IMR-90 (cell line): ENCODE data around the gene PTGDR2. TPM values are rescaled to one million over a fixed set of nuclear protein-coding genes. Genes with fewer than 3 reads are reported as not detected.

ENCODE experiments used
- ATAC-seq: fragments of 200-7000 bp; cut with Tn5 transposase; 2 replicates; pipeline ENCODE4 v1.9.1; 2020; ENCODE audit warnings: low read depth, mild to moderate bottlenecking, moderate library complexity
- BruUV-seq: library from RNA; stranded (reverse); fragments of 400-500 nt; replicated peaks from 2 replicates; lab custom pipeline; 2021; lab: Mats Ljungman, UMichigan
- CTCF ChIA-PET: fragments of 300-600 bp; formaldehyde crosslinking; extraction: SDS; loops from one replicate; lab custom pipeline; 2021; ENCODE audit warnings: antibody characterized with exemption; lab: Yijun Ruan, JAX
- POLR2A ChIA-PET: fragments of 300-600 bp; sonication (Branson Sonifier 250); formaldehyde crosslinking; loops from one replicate; lab custom pipeline; 2022; ENCODE audit warnings: antibody characterized with exemption; ENCODE audit not compliant: unreplicated experiment; lab: Charles Lee
- DNase-seq: peaks from one replicate; pipeline ENCODE4 v3.0.0; 2013
- H2AFZ ChIP-seq: replicated peaks from 2 replicates; pipeline ENCODE3; 2013; ENCODE audit warnings: low read length, mild to moderate bottlenecking; ENCODE audit not compliant: poor library complexity
- H2AK5ac ChIP-seq: 2 replicates; pipeline ENCODE4 v1.6.1; 2013; ENCODE audit warnings: low read depth, low read length, inconsistent platforms
- H2AK9ac ChIP-seq: replicated peaks from 2 replicates; pipeline ENCODE3; 2013; ENCODE audit warnings: mild to moderate bottlenecking, low read depth, low read length, moderate library complexity; ENCODE audit not compliant: poor library complexity
- H2BK120ac ChIP-seq: 2 replicates; pipeline ENCODE4 v1.6.1; 2013; ENCODE audit warnings: low read depth, low read length, inconsistent platforms
- H2BK15ac ChIP-seq: 3 replicates; pipeline ENCODE4 v1.6.1; 2013; ENCODE audit warnings: low read depth, low read length, inconsistent platforms
- H2BK20ac ChIP-seq: 2 replicates; pipeline ENCODE4 v1.6.1; 2013; ENCODE audit warnings: low read depth, mild to moderate bottlenecking, inconsistent platforms, low read length, moderate library complexity
- H2BK5ac ChIP-seq: 2 replicates; pipeline ENCODE4 v1.6.1; 2013; ENCODE audit warnings: mild to moderate bottlenecking, low read depth, low read length, inconsistent platforms; ENCODE audit not compliant: poor library complexity, severe bottlenecking
- H3K14ac ChIP-seq: replicated peaks from 2 replicates; pipeline ENCODE4 v1.6.1; 2013; ENCODE audit warnings: low read depth, low read length, inconsistent platforms
- H3K18ac ChIP-seq: 2 replicates; pipeline ENCODE4 v1.6.1; 2013; ENCODE audit warnings: low read depth, low read length, control low read depth
- H3K23ac ChIP-seq: 2 replicates; pipeline ENCODE4 v1.6.1; 2013; ENCODE audit warnings: low read depth, low read length, inconsistent platforms
- H3K27ac ChIP-seq: 2 replicates; pipeline ENCODE4 v1.5.1; 2013; ENCODE audit warnings: mild to moderate bottlenecking, control low read depth, low read length; ENCODE audit not compliant: insufficient read depth
- H3K27me3 ChIP-seq: 2 replicates; pipeline ENCODE4 v1.6.1; 2013; ENCODE audit warnings: low read length; ENCODE audit not compliant: control insufficient read depth, insufficient read depth
- H3K36me3 ChIP-seq: 2 replicates; pipeline ENCODE4 v1.6.1; 2013; ENCODE audit warnings: low read length, mixed read lengths; ENCODE audit not compliant: control insufficient read depth, insufficient read depth
- H3K4ac ChIP-seq: 2 replicates; pipeline ENCODE4 v1.6.1; 2013; ENCODE audit warnings: low read depth, low read length, inconsistent platforms
- H3K4me1 ChIP-seq: 2 replicates; pipeline ENCODE4 v1.6.1; 2013; ENCODE audit warnings: low read length, mixed read lengths; ENCODE audit not compliant: control insufficient read depth, insufficient read depth
- H3K4me2 ChIP-seq: 2 replicates; pipeline ENCODE4 v1.6.1; 2013; ENCODE audit warnings: low read depth, mild to moderate bottlenecking, control low read depth, low read length, moderate library complexity
- H3K4me3 ChIP-seq: 2 replicates; pipeline ENCODE4 v1.5.1; 2013; ENCODE audit warnings: low read depth, mild to moderate bottlenecking, control low read depth, low read length, moderate library complexity; ENCODE audit not compliant: insufficient read depth
- H3K56ac ChIP-seq: 2 replicates; pipeline ENCODE4 v1.6.1; 2013; ENCODE audit warnings: low read length, inconsistent platforms; ENCODE audit not compliant: insufficient read depth; ENCODE audit errors: extremely low read depth
- H3K79me1 ChIP-seq, 2 experiments: 2 replicates each; pipeline ENCODE4 v1.6.1; 2013; ENCODE audit warnings: low read length in 2 of 2, inconsistent platforms in 1 of 2, low read depth in 1 of 2
- H3K9ac ChIP-seq: 2 replicates; pipeline ENCODE4 v1.6.1; 2013; ENCODE audit warnings: low read depth, low read length, control low read depth
- H3K9me1 ChIP-seq: 2 replicates; pipeline ENCODE4 v1.6.1; 2013; ENCODE audit warnings: low read length, inconsistent platforms; ENCODE audit not compliant: insufficient read depth
- H3K9me3 ChIP-seq: 2 replicates; pipeline ENCODE4 v1.6.1; 2013; ENCODE audit warnings: low read length; ENCODE audit not compliant: control insufficient read depth, insufficient read depth
- H4K20me1 ChIP-seq: 2 replicates; pipeline ENCODE4 v1.6.1; 2013; ENCODE audit warnings: low read length, inconsistent platforms; ENCODE audit not compliant: insufficient read depth
- H4K5ac ChIP-seq: 2 replicates; pipeline ENCODE4 v1.6.1; 2013; ENCODE audit warnings: mild to moderate bottlenecking, low read depth, low read length, control low read depth
- H4K8ac ChIP-seq, 2 experiments: 2 replicates each; pipeline ENCODE4 v1.6.1; 2013; ENCODE audit warnings: low read depth in 2 of 2, low read length in 2 of 2, control low read depth in 1 of 2, inconsistent platforms in 1 of 2
- H4K91ac ChIP-seq: 2 replicates; pipeline ENCODE4 v1.6.1; 2013; ENCODE audit warnings: low read depth, low read length, inconsistent platforms; ENCODE audit not compliant: insufficient read depth
- CEBPB ChIP-seq: IDR thresholded peaks from 2 replicates; pipeline ENCODE4 v1.6.1; 2012; ENCODE audit warnings: low read depth, low read length, improper control_type of control experiment
- ELK1 ChIP-seq: fragments of 150-350 bp; IDR thresholded peaks from 2 replicates; pipeline ENCODE4 v1.6.1; 2016; ENCODE audit warnings: low read depth, mild to moderate bottlenecking, low read length, moderate library complexity, borderline replicate concordance
- FOS ChIP-seq: fragments of 150-350 bp; IDR thresholded peaks from 2 replicates; pipeline ENCODE4 v1.6.1; 2016; ENCODE audit warnings: low read depth, low read length
- MXI1 ChIP-seq: IDR thresholded peaks from 2 replicates; pipeline ENCODE4 v1.6.1; 2012; ENCODE audit warnings: low read depth, mild to moderate bottlenecking, low read length, moderate library complexity, borderline replicate concordance
- NFE2L2 ChIP-seq: fragments of 150-350 bp; IDR thresholded peaks from 2 replicates; pipeline ENCODE4 v1.6.1; 2016; ENCODE audit warnings: low read depth, mild to moderate bottlenecking, low read length
- POLR2A ChIP-seq: IDR thresholded peaks from 2 replicates; pipeline ENCODE4 v1.6.1; 2012; ENCODE audit warnings: mild to moderate bottlenecking, low read depth, low read length
- RAD21 ChIP-seq: IDR thresholded peaks from 2 replicates; pipeline ENCODE4 v1.6.1; 2012; ENCODE audit warnings: low read length, improper control_type of control experiment
- RCOR1 ChIP-seq: IDR thresholded peaks from 2 replicates; pipeline ENCODE4 v1.6.1; 2012; ENCODE audit warnings: mild to moderate bottlenecking, low read length, improper control_type of control experiment; ENCODE audit not compliant: insufficient replicate concordance
- WGBS, 2 experiments: methylation state at CpG; one replicate each; pipeline versions ENCODE4 v1.1.5 to v1.1.7; 2013; ENCODE audit warnings: missing lambda C conversion rate in 2 of 2; ENCODE audit not compliant: insufficient read length in 1 of 2; ENCODE audit errors: extremely low coverage in 2 of 2; 5-methylcytosine and 5-hydroxymethylcytosine counted together
- dilution Hi-C: fragments of 300-500 bp; cut with HindIII; formaldehyde crosslinking; loops from one replicate; pipeline ENCODE4 v1.14.3; 2018; ENCODE audit warnings: low sequenced_read_pairs; ENCODE audit not compliant: unreplicated experiment
- in situ Hi-C: fragments of 300-500 bp; cut with MboI; formaldehyde crosslinking; loops from 3 replicates; pipeline ENCODE4 v1.14.3; 2019; ENCODE audit warnings: low sequenced_read_pairs, inconsistent platforms, mixed read lengths
- intact Hi-C: fragments of 100-400 bp; cut with micrococcal nuclease; formaldehyde crosslinking; loops from 2 replicates; pipeline ENCODE4 v1.10.0; 2022
- polyA plus RNA-seq, 3 experiments: library from polyadenylated mRNA; depleted of rRNA; stranded (reverse); fragments of >200 nt; gene quantifications; 2 replicates each; pipeline ENCODE4 v1.2.3, GENCODE V29; 2012; ENCODE audit warnings: low replicate concordance in 1 of 3
- total RNA-seq: library from RNA; depleted of rRNA; stranded (reverse); fragments of >200 nt; gene quantifications from 2 replicates; pipeline ENCODE4 v1.2.3, GENCODE V29; 2012

The PTGDR2 gene
- total and polyA plus RNA-seq, 2 of the 4 experiments (the other 2 are of a cell fraction): under 0.01 to 0.12 TPM

DNA sequence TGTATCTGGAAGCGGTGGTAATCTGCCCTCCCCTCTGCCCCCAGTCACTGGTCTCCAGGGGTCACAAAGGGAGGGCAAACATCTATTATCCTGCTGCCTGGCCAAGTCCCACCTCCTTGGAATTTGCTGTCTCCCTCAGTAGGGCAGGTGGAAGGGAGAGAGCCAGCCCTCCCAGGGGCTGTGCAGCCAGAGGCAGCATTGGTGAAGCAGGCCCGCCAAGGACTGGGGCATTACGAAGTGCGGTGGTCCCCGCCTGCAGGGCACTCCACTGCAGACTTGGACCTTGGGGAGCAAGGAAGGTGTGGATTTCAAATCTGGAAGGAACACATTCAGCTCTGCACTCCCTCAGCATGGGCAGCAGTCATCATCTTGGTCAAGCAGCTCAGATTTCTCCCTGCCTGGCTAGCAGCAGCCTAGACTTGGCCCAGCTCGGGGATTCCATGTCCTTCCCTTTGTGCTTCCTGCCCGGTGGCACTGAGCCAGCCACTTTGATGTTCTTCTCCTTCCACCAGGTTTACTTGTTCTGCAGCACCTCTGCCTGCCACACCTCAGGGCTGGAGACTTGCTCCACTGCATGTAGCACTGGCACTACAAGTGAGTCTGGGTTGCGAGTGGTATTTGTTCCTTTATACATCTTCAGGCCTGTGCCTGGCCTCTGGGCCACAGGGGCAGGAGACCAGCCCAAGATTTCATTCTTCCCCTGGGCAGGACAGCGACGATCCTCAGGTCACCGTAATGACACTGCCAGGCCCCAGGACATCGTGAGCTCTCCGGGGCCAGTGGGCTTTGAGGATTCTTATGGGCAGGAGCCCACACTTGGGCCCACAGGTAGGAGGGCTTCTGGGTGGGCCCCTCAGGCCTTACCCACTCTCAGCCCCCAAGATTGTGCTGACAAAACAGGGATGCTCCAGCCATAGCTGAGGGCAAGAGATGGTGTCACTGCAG lies 18.9 kb upstream of the PTGDR2 start:
- 75% methylated on average over 2 of the region's 13 CpGs; no CpG with 5 or more reads in 1 of the 2 experiments for WGBS, 2 experiments
- ChIA-PET CTCF (interaction anchor here (2.0 kb wide), 1 partner anchor 13 kb away, joined by 6 read pairs; no protein-coding TSS in a partner anchor), POLR2A (no interaction called here)
- Histone ChIP-seq H3K4ac (no peak overlapping the region), H2AK5ac (no peak overlapping the region), H3K36me3 (no peaks in the 10 kb centered on the region), H3K9ac (no peak overlapping the region), H3K27ac (no peak overlapping the region), H2AK9ac (no peak overlapping the region), H4K20me1 (no peaks in the 10 kb centered on the region), H3K14ac (no peak overlapping the region), H4K91ac (no peak overlapping the region), H3K4me2 (no peak overlapping the region), H3K18ac (no peak overlapping the region), H2BK5ac (no peak overlapping the region), H3K79me1 (0 out of 4 replicates have a peak, but pooled peaks cover 0 to 3% of the 10 kb centered on the region in 2 experiments), H3K9me3 (no peaks in the 10 kb centered on the region), H2BK15ac (no peak overlapping the region), H4K8ac (no peak overlapping the region), H4K5ac (no peak overlapping the region), H3K56ac (no peak overlapping the region), H2BK120ac (no peak overlapping the region), H3K4me3 (no peak overlapping the region), H3K27me3 (no peaks in the 10 kb centered on the region; the same call in 1 of the 2 replicates), H3K23ac (no peak overlapping the region), H2AFZ (no peak overlapping the region), H2BK20ac (no peak overlapping the region), H3K9me1 (peaks cover 23% of the 10 kb centered on the region), H3K4me1 (peaks cover 22% of the 10 kb centered on the region)
- DNase-seq: no peak
- TF ChIP-seq CEBPB: no peak
- no peak for TF ChIP-seq RAD21
- TF ChIP-seq MXI1: no peak
- TF ChIP-seq FOS: no peak
- no peak for TF ChIP-seq POLR2A
- TF ChIP-seq ELK1: no peak
- no peak for TF ChIP-seq RCOR1
- TF ChIP-seq NFE2L2: no peak
- dilution Hi-C loops: no loop called here
- no TSS peak for BruUV-seq
- in situ Hi-C loops: no loop called here
- no peak for ATAC-seq
- intact Hi-C loops: no loop called here
